AML-193 (cell line): ENCODE data around the gene TUNAR.

Experiments
- DNase-seq, 2 experiments: peaks; one replicate each; lab custom pipeline; 2025; lab: John Stamatoyannopoulos, UW

TUNAR gene

GRCh38 chr14:95876761-95877538 lies at the start of gene TUNAR:
TUNAR (plus strand) TSS chr14:95876832.
- DNase-seq = no peak

- no peak for DNase-seq
Observed at GRCh38 chr14:95828649-95829265, 47.9 kb upstream of the TUNAR start.

- DNase-seq = no peak
Observed at GRCh38 chr14:95829321-95829720, 47.3 kb upstream of the TUNAR start.

GRCh38 chr14:95830386-95830785 lies 46.2 kb upstream of the TUNAR start:
- DNase-seq = no peak

GRCh38 chr14:95831041-95831440 lies 45.6 kb upstream of the TUNAR start:
- DNase-seq = no peak

GRCh38 chr14:95831468-95831867 lies 45.2 kb upstream of the TUNAR start:
- no peak for DNase-seq

GRCh38 chr14:95832012-95832411 lies 44.6 kb upstream of the TUNAR start:
- no peak for DNase-seq

- no peak for DNase-seq
Observed at GRCh38 chr14:95833429-95833828, 43.2 kb upstream of the TUNAR start.

GRCh38 chr14:95834496-95834895 lies 42.1 kb upstream of the TUNAR start:
- DNase-seq = no peak

GRCh38 chr14:95835121-95835730 lies 41.4 kb upstream of the TUNAR start:
- DNase-seq = no peak

- DNase-seq = no peak
Observed at GRCh38 chr14:95838862-95839261, 37.8 kb upstream of the TUNAR start.

- no peak for DNase-seq
Observed at GRCh38 chr14:95840094-95840700, 36.4 kb upstream of the TUNAR start.

- DNase-seq = no peak
Observed at GRCh38 chr14:95841668-95842067, 35.0 kb upstream of the TUNAR start.

GRCh38 chr14:95849761-95850160 lies 26.9 kb upstream of the TUNAR start:
- DNase-seq = no peak

- DNase-seq = no peak
Observed at GRCh38 chr14:95850429-95850828, 26.2 kb upstream of the TUNAR start.

GRCh38 chr14:95855606-95856005 lies 21.0 kb upstream of the TUNAR start:
- no peak for DNase-seq

GRCh38 chr14:95857275-95857674 lies 19.4 kb upstream of the TUNAR start:
- no peak for DNase-seq

- no peak for DNase-seq
Observed at GRCh38 chr14:95858893-95859292, 17.7 kb upstream of the TUNAR start.

GRCh38 chr14:95862243-95862642 lies 14.4 kb upstream of the TUNAR start:
- no peak for DNase-seq

GRCh38 chr14:95863295-95863694 lies 13.3 kb upstream of the TUNAR start:
- no peak for DNase-seq

- DNase-seq = no peak
Observed at GRCh38 chr14:95869776-95870175, 6.9 kb upstream of the TUNAR start.

- DNase-seq = no peak
Observed at GRCh38 chr14:95870772-95871171, 5.9 kb upstream of the TUNAR start.

GRCh38 chr14:95871531-95871930 lies 5.1 kb upstream of the TUNAR start:
- no peak for DNase-seq
